GM23338 (cell line): ENCODE data around the gene LRRC3.

Experiments
- CREB1 ChIP-seq: fragments of 250-450 bp; sonication (Bioruptor Pico); IDR thresholded peaks from 2 replicates; pipeline ENCODE4 v1.5.0; 2020; ENCODE audit warnings: low read depth, mild to moderate bottlenecking, moderate library complexity
- CTCF ChIP-seq, 2 experiments: fragments of 200-600 bp in 1 of 2; sonication (generic) in 1 of 2; conservative IDR thresholded peaks; 2 replicates each; pipeline versions ENCODE4 v1.5.1 to v1.6.1; 2016 to 2017; ENCODE audit warnings: antibody characterized with exemption in 2 of 2, low read depth in 2 of 2, mild to moderate bottlenecking in 2 of 2, moderate library complexity in 1 of 2
- ETS1 ChIP-seq: IDR thresholded peaks from 2 replicates; pipeline ENCODE4 v1.6.1; 2016; ENCODE audit warnings: antibody characterized with exemption
- EZH2 ChIP-seq: fragments of 200-600 bp; sonication (generic); IDR thresholded peaks from one replicate; pipeline ENCODE4 v1.8.0; 2017; ENCODE audit warnings: antibody characterized with exemption, mild to moderate bottlenecking, low read depth; ENCODE audit not compliant: unreplicated experiment
- EZH2phosphoT487 ChIP-seq: fragments of 200-600 bp; sonication (generic); IDR thresholded peaks from one replicate; pipeline ENCODE4 v1.8.1; 2018; ENCODE audit warnings: antibody characterized with exemption; ENCODE audit not compliant: unreplicated experiment
- POLR2AphosphoS5 ChIP-seq: IDR thresholded peaks from 2 replicates; pipeline ENCODE4 v1.6.1; 2016; ENCODE audit warnings: antibody characterized with exemption, low read depth
- REST ChIP-seq: IDR thresholded peaks from one replicate; pipeline ENCODE4 v1.6.1; 2018; ENCODE audit warnings: antibody characterized with exemption; ENCODE audit not compliant: unreplicated experiment
- STAT1 ChIP-seq: IDR thresholded peaks from one replicate; pipeline ENCODE4 v1.6.1; 2016; ENCODE audit warnings: antibody characterized with exemption; ENCODE audit not compliant: unreplicated experiment
- ZNF114 ChIP-seq: fragments of 250-450 bp; sonication (Bioruptor Pico); IDR thresholded peaks from 2 replicates; pipeline ENCODE4 v1.5.0; 2020; ENCODE audit warnings: mild to moderate bottlenecking, moderate library complexity
- ZNF462 ChIP-seq: fragments of 250-450 bp; sonication (Bioruptor Pico); IDR thresholded peaks from 2 replicates; pipeline ENCODE4 v1.5.0; 2020; ENCODE audit warnings: mild to moderate bottlenecking, moderate library complexity

GRCh38 chr21:44445145-44445812 is 10.0 kb upstream of the LRRC3 start:
- TF ChIP-seq POLR2AphosphoS5 (no peak), CTCF (conservative IDR thresholded peaks at IDR 0.05; ENCODE audit: low read depth in 2 of 2) (no peak), REST (no peak), EZH2 (no peak), EZH2phosphoT487 (no peak), CREB1 (no peak), ZNF462 (CRISPR knock-in tag) (no peak), ZNF114 (CRISPR knock-in tag) (no peak), STAT1 (no peak), ETS1 (no peak)
